ENCODE measurements around the gene CELA2A. TPM values are rescaled to one million over a fixed set of nuclear protein-coding genes. Genes with fewer than 3 reads are reported as not detected.

The CELA2A gene
- total RNA-seq, 1 donor from 2014 or later: not detected

GRCh38 chr1:15452866-15453571 lies 3.5 kb upstream of the CELA2A start:
- H3K27me3 ChIP-seq: no peaks in the 10 kb centered on the region
- H3K4me3 Mint-ChIP-seq: no peak overlapping the region
- H3K27ac ChIP-seq: no peak overlapping the region
- TF ChIP-seq CTCF (IDR thresholded peaks at IDR 0.05): no peak
- TF ChIP-seq EZH2 (IDR thresholded peaks at IDR 0.05): no peak
- TF ChIP-seq EZH2phosphoT487 (IDR thresholded peaks at IDR 0.05): no peak
- H3K9ac ChIP-seq: no peak overlapping the region
- no peaks in the 10 kb centered on the region for H3K36me3 Mint-ChIP-seq
- no peaks in the 10 kb centered on the region for H3K36me3 ChIP-seq
- no peaks in the 10 kb centered on the region for H4K20me1 ChIP-seq (ENCODE audit: low read depth)
- H3K79me2 ChIP-seq (ENCODE audit: low read depth): no peaks in the 10 kb centered on the region
- H3K27me3 Mint-ChIP-seq (ENCODE audit: insufficient read depth, low read depth): peaks cover 12% of the 10 kb centered on the region
- peaks cover 16% of the 10 kb centered on the region for H3K4me1 Mint-ChIP-seq
- H3K4me2 ChIP-seq: no peak overlapping the region
- H3F3A ChIP-seq (ENCODE audit: low read depth): no peaks in the 10 kb centered on the region
- no peaks in the 10 kb centered on the region for H3K9me3 ChIP-seq (ENCODE audit: low read depth)
- H3K9me3 Mint-ChIP-seq: no peaks in the 10 kb centered on the region
- H3K27ac Mint-ChIP-seq: no peak overlapping the region
- no peak for DNase-seq (ENCODE audit: low spot score)
- H3K4me1 ChIP-seq: no peaks in the 10 kb centered on the region
- H2AFZ ChIP-seq (replicated peaks): no peak overlapping the region
- H3K4me3 ChIP-seq: no peak overlapping the region

GRCh38 chr1:15453734-15454133 lies 2.8 kb upstream of the CELA2A start:
- no peaks in the 10 kb centered on the region for H3K4me1 ChIP-seq
- Mint-ChIP-seq H3K9me3 (no peaks in the 10 kb centered on the region), H3K27ac (no peak overlapping the region), H3K4me3 (no peak overlapping the region), H3K27me3 (ENCODE audit: insufficient read depth, low read depth) (peaks cover 12% of the 10 kb centered on the region), H3K4me1 (peaks cover 16% of the 10 kb centered on the region), H3K36me3 (no peaks in the 10 kb centered on the region)
- H3K9me3 ChIP-seq (ENCODE audit: low read depth): no peaks in the 10 kb centered on the region
- no peak overlapping the region for H3K4me2 ChIP-seq
- no peak overlapping the region for H3K4me3 ChIP-seq
- no peak overlapping the region for H3K9ac ChIP-seq
- H3K36me3 ChIP-seq: no peaks in the 10 kb centered on the region
- H2AFZ ChIP-seq (replicated peaks): no peak overlapping the region
- H3K27me3 ChIP-seq: no peaks in the 10 kb centered on the region
- no peaks in the 10 kb centered on the region for H3F3A ChIP-seq (ENCODE audit: low read depth)
- no peaks in the 10 kb centered on the region for H4K20me1 ChIP-seq (ENCODE audit: low read depth)
- no peak overlapping the region for H3K27ac ChIP-seq
- no peaks in the 10 kb centered on the region for H3K79me2 ChIP-seq (ENCODE audit: low read depth)
- DNase-seq (ENCODE audit: low spot score): no peak
- TF ChIP-seq CTCF (IDR thresholded peaks at IDR 0.05): no peak
- no peak for TF ChIP-seq EZH2phosphoT487 (IDR thresholded peaks at IDR 0.05)
- no peak for TF ChIP-seq EZH2 (IDR thresholded peaks at IDR 0.05)

GRCh38 chr1:15454256-15454655 lies 2.3 kb upstream of the CELA2A start:
- Histone ChIP-seq H2AFZ (replicated peaks) (no peak overlapping the region), H3K4me3 (no peak overlapping the region), H4K20me1 (ENCODE audit: low read depth) (no peaks in the 10 kb centered on the region), H3K79me2 (ENCODE audit: low read depth) (no peaks in the 10 kb centered on the region), H3K27ac (no peak overlapping the region), H3F3A (ENCODE audit: low read depth) (no peaks in the 10 kb centered on the region), H3K36me3 (no peaks in the 10 kb centered on the region), H3K27me3 (no peaks in the 10 kb centered on the region), H3K9me3 (ENCODE audit: low read depth) (no peaks in the 10 kb centered on the region), H3K9ac (no peak overlapping the region), H3K4me2 (no peak overlapping the region), H3K4me1 (no peaks in the 10 kb centered on the region)
- no peak overlapping the region for H3K27ac Mint-ChIP-seq
- no peaks in the 10 kb centered on the region for H3K36me3 Mint-ChIP-seq
- peaks cover 16% of the 10 kb centered on the region for H3K4me1 Mint-ChIP-seq
- peaks cover 12% of the 10 kb centered on the region for H3K27me3 Mint-ChIP-seq (ENCODE audit: insufficient read depth, low read depth)
- H3K9me3 Mint-ChIP-seq: no peaks in the 10 kb centered on the region
- no peak overlapping the region for H3K4me3 Mint-ChIP-seq
- no peak for DNase-seq (ENCODE audit: low spot score)
- no peak for TF ChIP-seq EZH2phosphoT487 (IDR thresholded peaks at IDR 0.05)
- no peak for TF ChIP-seq CTCF (IDR thresholded peaks at IDR 0.05)
- TF ChIP-seq EZH2 (IDR thresholded peaks at IDR 0.05): no peak

Measured in neural progenitor cell (in vitro differentiated cells).